Mucosa of rectum (tissue), 2 donors: ENCODE measurements around the gene SETD5.

Experiments
- H3K27ac ChIP-seq, 2 donors: one replicate each; pipeline ENCODE4 v1.7.0; 2013; ENCODE audit warnings: inconsistent platforms in 2 of 2, low read depth in 2 of 2, low read length in 2 of 2
- H3K27me3 ChIP-seq, 2 donors: one replicate each; pipeline ENCODE4 v1.7.0; 2013; ENCODE audit warnings: low read length in 2 of 2; ENCODE audit not compliant: control insufficient read depth in 2 of 2, insufficient read depth in 2 of 2
- H3K36me3 ChIP-seq, 2 donors: one replicate each; pipeline ENCODE4 v1.7.0; 2013; ENCODE audit warnings: low read length in 2 of 2; ENCODE audit not compliant: control insufficient read depth in 2 of 2, insufficient read depth in 2 of 2
- H3K4me1 ChIP-seq, 2 donors: one replicate each; pipeline ENCODE4 v1.7.0; 2013; ENCODE audit warnings: low read length in 2 of 2, mild to moderate bottlenecking in 1 of 2; ENCODE audit not compliant: control insufficient read depth in 2 of 2, insufficient read depth in 2 of 2
- H3K4me3 ChIP-seq, 2 donors: one replicate each; pipeline ENCODE4 v1.7.0; 2013; ENCODE audit warnings: low read length in 2 of 2
- H3K9ac ChIP-seq, 2 donors: one replicate each; pipeline ENCODE4 v1.7.0; 2013; ENCODE audit warnings: low read length in 2 of 2, low read depth in 1 of 2, mild to moderate bottlenecking in 1 of 2
- H3K9me3 ChIP-seq, 2 donors: one replicate each; pipeline ENCODE4 v1.7.0; 2013; ENCODE audit warnings: low read length in 2 of 2; ENCODE audit not compliant: control insufficient read depth in 2 of 2
- donor health status: healthy.
- donor health status: Normal muscosa, but diverticular disease.

SETD5 gene, protein sequence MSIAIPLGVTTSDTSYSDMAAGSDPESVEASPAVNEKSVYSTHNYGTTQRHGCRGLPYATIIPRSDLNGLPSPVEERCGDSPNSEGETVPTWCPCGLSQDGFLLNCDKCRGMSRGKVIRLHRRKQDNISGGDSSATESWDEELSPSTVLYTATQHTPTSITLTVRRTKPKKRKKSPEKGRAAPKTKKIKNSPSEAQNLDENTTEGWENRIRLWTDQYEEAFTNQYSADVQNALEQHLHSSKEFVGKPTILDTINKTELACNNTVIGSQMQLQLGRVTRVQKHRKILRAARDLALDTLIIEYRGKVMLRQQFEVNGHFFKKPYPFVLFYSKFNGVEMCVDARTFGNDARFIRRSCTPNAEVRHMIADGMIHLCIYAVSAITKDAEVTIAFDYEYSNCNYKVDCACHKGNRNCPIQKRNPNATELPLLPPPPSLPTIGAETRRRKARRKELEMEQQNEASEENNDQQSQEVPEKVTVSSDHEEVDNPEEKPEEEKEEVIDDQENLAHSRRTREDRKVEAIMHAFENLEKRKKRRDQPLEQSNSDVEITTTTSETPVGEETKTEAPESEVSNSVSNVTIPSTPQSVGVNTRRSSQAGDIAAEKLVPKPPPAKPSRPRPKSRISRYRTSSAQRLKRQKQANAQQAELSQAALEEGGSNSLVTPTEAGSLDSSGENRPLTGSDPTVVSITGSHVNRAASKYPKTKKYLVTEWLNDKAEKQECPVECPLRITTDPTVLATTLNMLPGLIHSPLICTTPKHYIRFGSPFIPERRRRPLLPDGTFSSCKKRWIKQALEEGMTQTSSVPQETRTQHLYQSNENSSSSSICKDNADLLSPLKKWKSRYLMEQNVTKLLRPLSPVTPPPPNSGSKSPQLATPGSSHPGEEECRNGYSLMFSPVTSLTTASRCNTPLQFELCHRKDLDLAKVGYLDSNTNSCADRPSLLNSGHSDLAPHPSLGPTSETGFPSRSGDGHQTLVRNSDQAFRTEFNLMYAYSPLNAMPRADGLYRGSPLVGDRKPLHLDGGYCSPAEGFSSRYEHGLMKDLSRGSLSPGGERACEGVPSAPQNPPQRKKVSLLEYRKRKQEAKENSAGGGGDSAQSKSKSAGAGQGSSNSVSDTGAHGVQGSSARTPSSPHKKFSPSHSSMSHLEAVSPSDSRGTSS (N-terminal part only)

DNA sequence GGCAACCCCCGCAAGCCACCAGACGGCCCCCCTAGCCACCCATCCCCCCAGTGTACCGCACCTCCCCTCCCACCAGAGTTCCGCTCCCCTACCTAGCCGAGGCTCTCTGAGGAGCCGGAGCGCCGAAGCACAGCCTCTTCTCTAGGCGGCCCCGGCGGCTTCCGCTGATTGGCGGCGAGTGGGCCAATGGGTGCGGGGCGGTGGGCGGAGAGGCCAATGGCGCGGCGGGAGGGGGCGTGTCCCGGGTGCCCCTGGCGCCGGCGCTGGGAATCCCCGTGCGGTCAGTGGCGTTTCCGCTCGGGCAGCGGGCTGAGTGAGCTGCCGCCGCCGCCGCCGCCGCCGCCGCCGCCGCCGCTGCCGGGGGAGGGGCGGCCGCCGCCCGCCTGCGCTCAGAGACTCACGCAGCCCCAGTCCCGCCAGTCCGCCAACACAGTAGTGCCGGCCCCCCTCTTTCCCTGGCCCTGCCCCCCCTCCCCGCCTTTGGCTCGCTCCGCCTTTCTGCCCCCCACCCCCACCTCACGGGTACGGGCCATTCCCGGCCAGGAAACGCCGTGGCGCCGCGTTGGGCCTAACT, at the start of gene SETD5:
SETD5 (plus strand) TSS at position 284 of the 574 bp plus-strand sequence. CDS start 31,324 bp downstream, outside the sequence.
- peak within 1 kb of the TSS; percentile 100 for H3K27ac ChIP-seq
- peaks cover 46 to 55% of the 10 kb centered on the region in 2 donors for H3K4me1 ChIP-seq

DNA sequence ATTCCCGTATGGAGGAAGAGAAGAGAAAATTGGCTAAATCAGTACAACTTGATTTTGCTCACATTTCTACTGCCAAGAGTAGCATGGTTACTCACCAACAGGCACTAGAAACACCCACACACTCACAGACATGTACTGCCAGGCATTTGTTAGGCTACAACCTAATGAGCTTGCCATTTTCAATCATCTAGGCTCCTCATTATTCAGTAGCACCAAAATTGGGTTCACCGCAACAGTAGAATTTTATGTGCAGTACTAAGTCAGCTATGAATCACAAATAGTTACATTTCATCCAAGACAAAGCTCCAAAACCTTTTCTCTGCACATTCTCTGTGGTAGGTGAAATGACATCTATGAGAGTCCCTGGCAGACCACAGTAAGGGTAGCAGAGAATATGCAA, 49.5 kb upstream of the SETD5 start:
- Histone ChIP-seq H3K9ac (no peak overlapping the region), H3K4me3 (no peak overlapping the region), H3K4me1 (peaks cover 15 to 18% of the 10 kb centered on the region in 2 donors), H3K36me3 (no peaks in the 10 kb centered on the region), H3K9me3 (no peaks in the 10 kb centered on the region), H3K27me3 (no peaks in the 10 kb centered on the region), H3K27ac (no peak overlapping the region)

More for the DNA sequence above, at the start of gene SETD5:
- Histone ChIP-seq H3K9ac (peak within 1 kb of the TSS; percentile 99 to 100), H3K9me3 (no peaks in the 10 kb centered on the region), H3K4me3 (peak within 1 kb of the TSS; percentile 96 to 97), H3K36me3 (peaks cover 11 to 12% of the 10 kb centered on the region in 2 donors), H3K27me3 (no peaks in the 10 kb centered on the region)

DNA sequence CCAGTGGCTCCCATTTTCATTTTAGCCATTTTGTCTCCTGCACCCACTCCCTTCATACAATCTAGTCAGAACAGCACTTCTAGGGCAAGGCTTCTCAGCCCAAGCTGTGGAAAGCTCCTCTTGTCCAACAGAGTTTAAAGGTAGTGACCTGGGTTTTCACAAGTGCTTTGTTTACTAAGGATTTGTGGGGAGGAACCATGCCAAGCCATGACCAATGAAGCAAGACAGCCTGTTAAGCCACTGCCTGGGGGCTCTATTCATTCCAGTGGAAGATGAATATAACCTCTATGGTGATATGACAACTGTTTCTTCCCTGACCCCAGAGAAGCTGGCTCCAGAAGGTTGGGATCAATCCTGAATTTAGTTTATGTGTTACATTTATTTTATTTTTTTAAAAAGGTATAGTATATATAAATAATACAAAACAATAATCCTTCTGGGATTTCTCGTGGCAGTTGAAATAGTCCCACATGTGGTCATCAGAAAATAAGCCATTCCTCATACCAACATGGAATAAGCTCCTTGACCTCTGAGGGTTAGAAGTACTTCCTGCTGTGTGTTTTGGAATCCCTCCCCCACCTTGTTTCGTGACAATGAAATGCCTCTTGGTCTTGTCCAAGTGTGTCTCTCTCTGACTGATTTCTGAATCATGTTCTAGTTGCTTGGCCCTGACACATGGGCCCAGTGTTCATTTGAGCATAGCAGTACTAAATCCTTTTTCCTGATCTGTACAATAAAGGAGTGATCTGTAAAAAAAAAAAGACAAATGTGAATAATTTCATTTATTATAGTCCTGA, 47.9 kb upstream of the SETD5 start:
- no peaks in the 10 kb centered on the region for H3K27me3 ChIP-seq
- H3K27ac ChIP-seq: no peak overlapping the region
- no peaks in the 10 kb centered on the region for H3K9me3 ChIP-seq
- no peak overlapping the region for H3K4me3 ChIP-seq
- no peak overlapping the region for H3K9ac ChIP-seq
- H3K4me1 ChIP-seq: peaks cover 24 to 29% of the 10 kb centered on the region in 2 donors
- H3K36me3 ChIP-seq: no peaks in the 10 kb centered on the region

DNA sequence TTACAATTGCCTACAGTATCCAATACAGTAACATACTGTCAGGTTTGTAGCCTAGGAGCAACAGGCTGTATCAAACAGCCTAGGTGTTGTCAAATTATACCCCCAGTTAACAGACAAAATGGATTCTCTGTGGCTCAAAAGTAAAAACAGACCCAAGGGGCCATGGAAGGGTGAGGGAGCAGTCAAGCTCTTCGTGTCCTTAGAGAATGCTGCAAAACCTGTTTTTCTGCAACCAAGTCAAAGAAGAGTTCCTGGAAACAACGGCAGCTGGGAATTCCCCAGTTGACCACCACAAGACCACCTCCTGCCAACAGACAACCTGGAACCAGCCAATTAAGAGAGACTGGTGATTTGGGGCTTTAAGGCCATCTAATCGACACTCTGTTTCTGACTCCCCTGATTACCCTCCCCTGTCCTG, 45.7 kb upstream of the SETD5 start:
- no peaks in the 10 kb centered on the region for H3K36me3 ChIP-seq
- peak overlapping the region; percentile 71 to 74 for H3K27ac ChIP-seq
- H3K4me1 ChIP-seq: peaks cover 26 to 32% of the 10 kb centered on the region in 2 donors
- H3K9ac ChIP-seq: peak overlapping the region in 1 of 2 donors; percentile 29
- H3K9me3 ChIP-seq: no peaks in the 10 kb centered on the region
- no peak overlapping the region for H3K4me3 ChIP-seq
- H3K27me3 ChIP-seq: no peaks in the 10 kb centered on the region

DNA sequence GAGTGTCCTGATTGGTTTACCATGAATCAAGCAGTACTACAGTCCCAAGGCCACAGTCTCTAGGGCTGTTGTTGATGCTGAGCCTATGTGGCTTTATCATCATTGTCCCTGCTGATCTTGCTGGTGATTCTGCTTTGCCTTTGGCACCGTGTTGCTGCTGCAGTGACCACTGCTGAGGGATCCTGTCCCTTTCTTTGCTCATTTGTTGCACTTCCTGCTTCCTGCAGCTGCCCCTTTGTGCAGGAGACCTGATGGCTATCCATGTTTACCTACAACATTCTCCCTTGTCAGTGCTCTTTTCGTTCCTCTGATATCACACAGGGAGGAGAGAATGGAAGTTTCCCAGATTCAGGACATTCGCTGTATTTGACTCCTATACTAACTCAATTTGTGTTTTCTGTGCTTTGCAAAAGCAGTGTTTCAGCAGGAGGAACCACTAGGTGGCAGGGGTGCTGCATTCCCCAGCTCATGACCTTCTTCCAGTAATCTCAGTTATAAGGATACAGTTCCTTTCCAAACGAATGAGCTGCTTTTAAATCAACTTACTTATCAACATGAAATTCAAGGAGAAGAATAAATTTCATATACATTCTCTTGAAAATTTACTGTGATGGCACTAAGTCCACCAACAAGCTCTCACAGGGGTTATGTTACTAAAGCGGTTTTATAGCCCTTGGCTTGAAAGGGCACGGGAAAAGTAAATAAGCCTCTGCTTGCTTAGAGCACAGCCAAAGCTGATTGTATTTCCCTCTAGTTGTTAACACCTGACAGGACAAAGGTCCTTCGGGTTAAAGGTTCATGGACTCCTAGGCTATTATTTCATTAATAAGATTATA, 44.3 kb upstream of the SETD5 start:
- H3K27ac ChIP-seq: peak overlapping the region; percentile 71 to 74
- peak overlapping the region in 1 of 2 donors; percentile 34 for H3K9ac ChIP-seq

DNA sequence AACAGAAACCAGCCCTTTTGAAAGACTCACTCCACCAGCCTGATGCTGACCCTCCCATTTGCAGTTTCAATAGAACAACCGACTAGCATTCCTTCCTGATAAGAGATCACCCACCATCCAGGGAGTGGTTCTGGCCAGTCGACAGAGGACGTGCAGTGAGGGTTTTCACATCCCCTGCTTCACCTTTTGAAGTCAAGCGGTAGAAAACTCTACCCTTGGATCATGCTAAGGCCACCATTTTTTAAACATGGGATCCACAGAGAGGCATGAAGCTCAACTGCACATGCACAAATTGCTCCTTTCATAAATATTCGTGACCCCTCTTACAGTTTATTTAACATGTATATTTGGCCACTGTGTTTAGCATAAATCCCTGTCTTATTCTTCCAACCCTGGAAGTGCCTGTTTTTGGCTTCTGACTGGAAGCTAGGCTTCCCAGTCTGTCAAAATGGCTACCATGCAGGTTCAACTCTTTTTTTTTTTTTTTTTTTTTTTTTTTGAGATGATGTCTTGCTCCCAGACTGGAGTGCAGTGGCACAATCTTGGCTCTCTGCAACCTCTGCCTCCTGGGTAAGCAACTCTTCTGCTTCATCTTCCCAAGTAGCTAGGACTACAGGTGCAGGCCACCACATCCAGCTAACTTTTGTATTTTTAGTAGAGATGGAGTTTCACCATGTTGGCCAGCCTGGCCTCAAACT, 35.6 kb upstream of the SETD5 start:
- Histone ChIP-seq H3K27me3 (no peaks in the 10 kb centered on the region), H3K9me3 (no peaks in the 10 kb centered on the region), H3K4me3 (no peak overlapping the region), H3K27ac (no peak overlapping the region), H3K9ac (no peak overlapping the region), H3K4me1 (peaks cover 4 to 8% of the 10 kb centered on the region in 2 donors), H3K36me3 (peaks cover 3 to 18% of the 10 kb centered on the region in 2 donors)

More for the DNA sequence above, 44.3 kb upstream of the SETD5 start:
- Histone ChIP-seq H3K9me3 (no peaks in the 10 kb centered on the region), H3K36me3 (no peaks in the 10 kb centered on the region), H3K27me3 (no peaks in the 10 kb centered on the region), H3K4me1 (peaks cover 26 to 32% of the 10 kb centered on the region in 2 donors), H3K4me3 (peak overlapping the region in 1 of 2 donors; percentile 49)

DNA sequence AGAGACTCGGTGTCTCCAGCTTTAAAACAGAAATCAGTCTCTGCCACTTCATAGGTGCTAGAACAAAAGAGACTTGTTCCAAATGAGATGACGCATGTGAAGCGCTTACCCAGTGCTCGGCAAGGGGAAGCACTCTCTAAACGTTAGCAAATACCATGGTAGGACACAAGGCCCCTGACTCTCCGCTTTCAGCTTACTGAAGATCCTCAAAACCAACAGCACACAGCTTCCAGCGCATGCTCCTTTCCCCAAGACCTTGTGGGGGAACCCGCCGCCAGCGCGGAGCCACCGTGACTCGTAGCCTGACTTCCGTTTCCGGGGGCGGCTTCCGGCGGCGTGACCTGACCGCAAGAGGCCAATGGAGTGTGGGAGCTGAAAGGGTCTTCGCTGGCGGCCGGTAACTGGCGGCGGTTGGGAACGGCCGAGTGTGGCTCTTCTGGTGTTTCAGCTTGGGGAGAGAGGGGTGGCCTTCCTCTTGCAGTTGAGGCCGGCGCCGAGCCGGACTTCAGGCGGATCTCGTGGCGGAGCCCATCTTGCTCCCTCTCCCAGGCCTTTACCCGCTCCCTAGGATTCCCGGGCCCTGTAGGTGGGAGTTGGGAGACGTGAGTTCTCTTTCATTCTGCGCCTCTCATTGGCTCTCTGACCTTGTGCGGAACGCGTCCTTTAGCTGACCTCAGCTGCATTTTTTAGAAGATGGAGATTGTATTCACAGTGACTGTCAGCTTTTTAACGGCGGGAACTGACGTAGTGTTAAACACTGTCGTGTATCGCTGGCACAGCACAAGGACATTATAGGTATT, 34.5 kb upstream of the SETD5 start, which contains the start of gene THUMPD3:
THUMPD3 (plus strand) TSS at position 324 of the 800 bp plus-strand sequence. CDS start 2,015 bp downstream, outside the sequence.
- peak within 1 kb of the TSS; percentile 83 to 98 for H3K9ac ChIP-seq
- peak within 1 kb of the TSS; percentile 93 to 99 for H3K4me3 ChIP-seq
- H3K4me1 ChIP-seq: peaks cover 4 to 8% of the 10 kb centered on the region in 2 donors
- no peaks in the 10 kb centered on the region for H3K9me3 ChIP-seq
- H3K27me3 ChIP-seq: no peaks in the 10 kb centered on the region
- peaks cover 8 to 24% of the 10 kb centered on the region in 2 donors for H3K36me3 ChIP-seq
- H3K27ac ChIP-seq: peak within 1 kb of the TSS; percentile 87 to 88
